Measurements from ENCODE around the gene BTLA.
"Not testable (repeated sequence)": the region's sequence is repeated elsewhere in the genome, so short reads cannot be mapped to it uniquely, and the experiment has no call there.

BTLA gene

DNA sequence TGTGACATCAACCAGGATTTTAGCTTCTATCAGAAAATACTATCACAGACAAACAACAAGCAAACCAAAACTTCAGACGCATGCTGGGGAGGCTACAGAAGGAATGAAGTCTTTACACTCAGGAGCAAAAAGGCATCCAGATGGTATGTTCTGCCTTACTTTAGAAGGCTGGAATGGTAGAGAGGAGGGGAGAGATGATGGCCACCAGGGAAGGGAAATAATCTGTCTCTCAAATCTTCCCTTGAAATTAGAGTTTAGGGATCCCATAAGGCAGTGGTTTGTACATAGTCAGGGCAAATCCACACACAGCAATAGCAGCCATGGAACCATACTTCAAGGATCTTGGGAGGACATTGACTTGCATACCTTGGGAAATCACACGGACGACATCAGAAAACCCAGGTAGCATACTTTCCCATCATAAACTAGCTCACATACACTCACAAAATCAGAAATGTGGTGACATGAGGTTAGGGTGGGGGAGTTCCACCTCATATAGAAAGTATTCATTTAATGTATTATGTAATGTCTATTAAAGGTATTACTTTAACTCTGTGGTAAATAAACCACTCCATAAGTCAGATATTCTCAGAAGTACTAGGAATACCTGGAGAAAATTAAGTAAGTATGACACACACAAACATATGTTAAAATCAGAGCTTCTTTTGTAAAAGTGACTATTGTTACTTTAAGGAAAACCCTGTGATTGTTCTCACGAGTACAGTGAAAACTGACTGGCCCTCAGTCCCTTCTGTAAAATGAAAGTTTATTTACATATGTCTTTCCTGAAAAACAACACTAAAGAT is 9.4 kb downstream of the BTLA start:
- DNase-seq: no peak

GRCh38 chr3:112486811-112487505 is 12.3 kb downstream of the BTLA start:
- DNase-seq: no peak

- DNase-seq: no peak
These were observed 14.9 kb downstream of the BTLA start for GRCh38 chr3:112484352-112484751.

DNA sequence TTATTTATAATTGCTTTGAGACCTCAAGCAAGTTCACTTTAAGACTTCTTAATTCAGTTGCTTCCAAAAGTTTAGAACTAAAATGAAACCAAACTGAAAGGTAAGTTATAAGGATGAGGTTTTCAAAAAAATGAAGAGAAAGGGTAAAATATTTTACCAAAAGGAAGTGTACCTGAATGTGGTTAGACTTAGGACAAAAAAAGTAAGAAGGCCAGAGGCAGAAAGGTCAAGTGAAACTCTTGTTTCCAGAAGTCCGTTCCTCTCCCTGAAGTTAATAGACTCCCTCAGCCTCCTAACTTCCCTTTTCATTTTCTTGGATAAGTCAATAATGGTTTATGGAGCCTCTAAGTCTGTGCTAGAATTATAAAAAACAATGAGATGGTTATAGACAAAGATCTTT is 16.6 kb downstream of the BTLA start:
- DNase-seq: no peak

- DNase-seq: no peak
These were observed 18.0 kb downstream of the BTLA start for GRCh38 chr3:112481302-112481721.

- no peak for DNase-seq
These were observed 21.4 kb downstream of the BTLA start for GRCh38 chr3:112477891-112478290.

DNA sequence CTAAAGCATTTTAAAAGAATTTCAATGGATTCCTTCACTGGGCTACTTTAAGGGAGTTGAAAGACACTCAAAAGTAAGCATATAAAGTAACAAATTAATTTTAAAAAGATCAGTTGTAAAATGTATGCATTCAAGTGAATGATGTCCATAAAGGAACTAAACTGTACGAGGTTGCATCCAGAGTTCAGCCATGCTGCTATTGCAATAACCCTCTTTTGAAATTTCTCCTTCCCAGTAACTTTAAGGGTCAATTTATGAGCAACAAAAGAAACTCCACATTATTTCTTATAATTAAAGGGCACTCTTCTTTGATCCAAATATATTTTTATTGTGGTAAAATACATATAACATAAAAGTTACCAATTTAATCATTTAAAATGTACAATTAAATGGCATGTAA is 22.9 kb downstream of the BTLA start:
- DNase-seq: no peak

DNA sequence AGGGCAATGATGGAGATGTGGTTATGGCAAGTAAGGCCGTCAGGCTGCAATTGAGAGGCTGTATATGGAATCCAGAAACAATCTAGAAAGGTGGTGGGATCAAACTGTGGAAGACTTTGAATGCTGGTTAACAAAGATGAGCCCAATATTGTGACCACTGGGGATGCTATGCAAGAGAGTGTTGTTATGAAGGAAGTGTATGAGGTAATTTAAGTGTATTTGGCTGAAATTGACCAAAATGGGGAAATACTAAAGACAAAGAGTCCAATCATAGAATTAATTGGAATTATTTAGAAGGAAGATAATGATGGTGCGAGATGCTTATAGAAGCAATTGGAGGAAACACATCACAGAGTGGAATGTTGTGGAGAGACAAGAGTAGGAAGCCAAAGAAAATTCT is 24.5 kb downstream of the BTLA start:
- no peak for DNase-seq

- no peak for DNase-seq
These were observed 26.6 kb downstream of the BTLA start for GRCh38 chr3:112472691-112473090.

DNA sequence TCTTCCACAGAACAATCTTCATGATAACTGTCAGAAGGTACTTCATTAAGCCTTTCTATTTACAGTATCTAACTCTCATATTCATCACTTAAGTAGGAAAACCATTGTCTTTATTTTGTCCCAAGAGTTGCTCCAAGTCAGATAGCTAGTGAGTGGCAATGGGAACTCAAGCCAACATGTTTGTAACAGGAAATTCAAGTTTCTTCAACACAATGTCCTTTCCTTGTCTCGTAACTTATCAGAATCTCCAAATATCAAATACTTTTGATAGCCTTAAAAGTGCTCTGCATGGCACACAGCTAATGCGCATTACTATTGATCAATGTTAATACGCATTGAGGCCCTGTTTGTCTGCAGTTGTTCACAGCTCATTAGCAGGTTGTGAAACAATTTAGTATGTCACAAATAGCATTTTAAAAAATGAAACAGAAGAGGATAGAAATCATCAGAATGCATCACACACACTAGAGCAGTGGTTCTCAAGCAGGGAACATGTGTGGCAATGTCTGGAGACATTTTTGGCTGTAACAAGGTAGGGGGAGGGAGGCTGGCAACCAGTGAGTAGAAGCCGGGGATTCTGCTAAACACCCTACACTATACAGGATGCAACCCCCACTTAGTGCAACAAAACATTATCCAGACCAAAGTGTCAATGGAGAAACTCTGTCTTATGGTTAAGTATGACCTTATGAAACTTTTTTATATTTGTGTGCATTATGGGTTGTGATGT is 27.5 kb downstream of the BTLA start:
- no peak for DNase-seq

DNA sequence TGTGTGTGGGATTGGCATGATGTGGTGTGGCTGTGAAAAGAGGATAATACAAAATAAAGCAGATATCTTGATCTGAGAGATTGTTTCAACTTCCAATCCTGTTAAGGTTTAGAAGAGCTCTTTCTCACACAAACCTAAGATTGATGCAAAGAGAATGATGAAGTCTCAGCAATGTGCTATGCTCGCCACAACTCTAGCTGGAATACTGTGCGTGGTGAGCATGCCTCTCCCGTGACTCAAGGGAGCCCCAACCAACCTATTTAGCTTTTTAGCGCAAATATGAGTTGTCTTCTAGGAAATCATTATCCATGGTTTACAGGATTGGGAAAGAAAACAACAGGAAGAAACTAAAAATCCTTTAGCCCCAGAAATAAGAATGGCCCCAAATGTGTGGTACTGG is 28.5 kb downstream of the BTLA start:
- DNase-seq: peak; percentile 40

DNA sequence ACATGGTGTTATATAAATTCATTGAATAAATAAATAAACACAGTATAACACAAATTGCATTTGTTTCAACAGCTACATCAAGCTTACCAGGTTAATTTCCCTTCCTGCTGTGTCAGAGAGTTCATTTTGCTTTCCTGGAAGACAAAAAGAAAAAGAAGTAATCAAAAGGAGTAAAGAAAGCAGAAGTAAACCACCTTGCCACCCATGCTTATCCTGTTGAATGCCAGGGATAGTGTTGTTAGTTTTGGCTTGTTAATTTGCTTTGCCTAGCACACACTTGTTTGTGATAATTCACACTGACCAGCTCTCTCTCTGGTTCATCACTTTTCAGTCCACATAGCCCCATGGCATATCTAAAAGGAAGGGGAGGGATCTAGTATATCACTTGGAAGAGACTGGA is 29.6 kb downstream of the BTLA start:
- DNase-seq: no peak

GRCh38 chr3:112467539-112467938 is 31.7 kb downstream of the BTLA start:
- no peak for DNase-seq

DNA sequence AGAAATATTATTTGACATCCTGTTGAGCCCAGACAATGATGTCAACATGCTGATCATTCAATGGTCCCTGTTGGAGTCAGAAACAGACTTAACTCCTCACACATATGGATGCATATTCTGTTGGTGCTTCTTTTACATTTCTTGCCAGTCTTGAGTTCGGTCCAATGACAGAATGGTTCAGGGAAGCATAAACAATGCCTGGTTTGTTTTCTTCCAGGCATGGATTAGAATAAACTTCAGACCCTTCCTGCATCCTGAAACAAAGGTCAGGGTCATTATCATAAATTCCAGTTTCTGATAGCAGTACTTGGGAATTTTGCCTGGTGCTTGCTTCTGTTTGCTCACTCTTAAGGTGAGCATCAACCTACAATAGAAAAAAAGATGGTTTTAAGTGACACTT is 33.3 kb downstream of the BTLA start:
- no peak for DNase-seq

DNA sequence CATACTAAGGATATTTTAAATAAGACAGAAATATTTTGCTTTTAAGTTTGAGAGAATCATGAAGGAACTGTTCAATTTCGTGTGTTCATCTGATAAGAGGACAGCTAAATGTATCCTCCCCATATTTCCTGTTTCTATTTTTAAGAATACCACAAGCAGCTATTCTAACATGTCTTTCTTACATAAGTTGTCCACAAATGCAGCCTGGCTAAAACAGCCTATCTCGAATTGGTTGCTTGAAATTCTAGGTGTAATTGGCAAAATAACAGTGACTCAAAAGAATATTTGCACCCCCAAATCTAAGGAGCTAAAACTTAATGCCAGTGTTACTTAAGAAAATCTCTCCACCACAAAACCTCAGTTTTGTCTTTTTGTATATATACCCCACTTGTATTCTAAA is 35.0 kb downstream of the BTLA start:
- no peak for DNase-seq

DNA sequence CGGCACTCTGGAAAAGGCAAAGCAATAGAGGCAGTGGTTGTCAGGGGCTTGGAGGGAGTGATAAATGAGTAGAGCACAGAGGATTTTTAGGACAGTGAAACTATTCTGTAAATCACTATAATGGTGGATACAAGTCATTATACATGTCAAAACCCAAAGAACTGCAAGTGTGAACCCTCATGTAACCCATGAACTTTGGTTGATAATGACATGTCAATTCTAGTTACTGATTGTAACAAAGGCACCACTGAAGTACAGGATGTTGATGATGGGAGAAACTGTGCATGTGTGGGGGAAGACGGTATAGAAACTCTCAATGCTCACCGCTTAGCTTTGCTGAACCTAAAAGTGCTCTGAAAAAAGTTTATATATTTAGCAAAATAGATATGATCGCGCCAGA is 36.0 kb downstream of the BTLA start:
- DNase-seq: no peak

DNA sequence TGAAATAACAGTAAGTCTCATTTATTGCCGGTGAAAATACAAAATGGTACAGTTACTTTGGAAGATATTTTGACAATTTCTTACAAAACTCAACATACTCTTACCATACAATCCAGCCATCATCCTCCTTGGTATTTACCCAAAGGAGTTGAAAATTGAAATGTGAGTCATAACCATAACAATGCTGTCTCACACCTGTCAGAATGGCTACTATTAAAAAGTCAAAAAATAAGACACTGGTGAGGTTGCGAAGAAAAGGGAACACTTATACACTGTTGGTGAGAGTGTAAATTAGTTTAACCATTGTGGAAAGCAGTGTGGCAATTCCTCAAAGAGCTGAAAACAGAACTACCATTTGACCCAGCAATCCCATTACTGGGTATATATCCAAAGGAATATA is 37.5 kb downstream of the BTLA start:
- DNase-seq: not testable (repeated sequence)

DNA sequence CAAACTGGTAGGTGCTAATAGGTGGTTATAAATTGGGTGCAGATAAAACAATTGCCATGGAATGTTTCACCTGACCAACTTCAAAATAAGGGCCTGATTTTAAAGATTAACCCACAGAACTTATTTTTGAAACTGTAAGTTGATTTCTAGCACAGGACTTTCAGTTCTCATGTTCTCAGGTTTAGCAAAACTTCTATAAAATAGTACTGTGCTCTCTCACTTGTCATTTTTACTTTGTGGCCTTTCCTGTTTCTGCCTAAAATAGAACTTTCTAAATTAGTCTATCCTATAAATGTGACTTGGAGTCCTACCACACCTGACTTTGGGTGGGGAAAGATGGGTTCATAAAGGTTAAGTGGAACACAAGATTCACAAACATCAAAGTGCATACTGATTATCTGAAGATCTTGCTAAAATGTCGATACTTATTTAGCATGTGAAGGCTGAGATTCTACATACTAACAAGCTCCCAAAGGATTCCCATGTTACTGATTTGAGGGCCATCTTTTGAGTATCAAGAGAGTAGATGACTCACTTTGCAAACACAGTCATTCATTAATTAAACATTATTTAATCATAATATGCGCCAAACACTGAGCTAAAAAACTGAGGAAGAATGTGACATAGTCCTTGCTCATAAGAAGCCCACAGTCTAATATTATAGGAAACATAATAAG is 38.6 kb downstream of the BTLA start:
- no peak for DNase-seq

- no peak for DNase-seq
These were observed 39.5 kb downstream of the BTLA start for GRCh38 chr3:112459750-112460149.

- no peak for DNase-seq
These were observed 43.1 kb downstream of the BTLA start for GRCh38 chr3:112456147-112456546.

DNA sequence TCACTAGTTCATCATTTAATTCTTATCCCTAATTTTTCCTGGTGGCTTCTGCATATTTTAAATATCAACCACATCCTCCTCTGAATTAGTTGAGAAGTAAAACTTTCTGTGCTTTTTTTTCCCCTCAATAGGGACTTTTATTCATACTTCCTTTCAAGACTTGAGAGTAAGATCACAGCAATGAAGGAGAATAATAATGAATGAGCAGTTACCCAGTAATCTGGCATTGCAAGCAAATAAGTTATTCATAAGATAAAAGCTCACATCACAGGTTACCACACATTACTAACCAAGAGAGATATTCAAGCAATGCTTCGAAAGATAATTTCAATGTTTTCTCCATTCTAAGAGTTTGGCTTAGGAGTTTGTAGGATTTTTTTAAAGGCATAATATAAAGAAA is 50.3 kb downstream of the BTLA start:
- DNase-seq: peak; percentile 9

- peak; percentile 55 for DNase-seq
These were observed 52.9 kb downstream of the BTLA start for GRCh38 chr3:112446343-112446742.

GRCh38 chr3:112445839-112446238 is 53.4 kb downstream of the BTLA start:
- DNase-seq: peak; percentile 13
